Smooth muscle cell (in vitro differentiated cells): ENCODE data around the gene CHTOP. TPM values are rescaled to one million over a fixed set of nuclear protein-coding genes. Genes with fewer than 3 reads are reported as not detected.

Source experiments
- DNase-seq: peaks from one replicate; lab custom pipeline; 2025; ENCODE audit not compliant: unreplicated experiment; lab: John Stamatoyannopoulos, UW
- H2AFZ ChIP-seq: fragments of 200-600 bp; sonication (generic); 2 replicates; pipeline ENCODE4 v1.6.0; 2016; ENCODE audit warnings: antibody characterized with exemption, low read depth, mild to moderate bottlenecking
- H3F3A ChIP-seq: fragments of 200-600 bp; sonication (generic); 2 replicates; pipeline ENCODE4 v1.6.0; 2017; ENCODE audit warnings: antibody characterized with exemption, low read depth
- H3K27ac ChIP-seq: fragments of 200-600 bp; sonication (generic); 2 replicates; pipeline ENCODE4 v1.5.1; 2016; ENCODE audit warnings: low read depth, mild to moderate bottlenecking
- H3K27me3 ChIP-seq: fragments of 200-600 bp; sonication (generic); 2 replicates; pipeline ENCODE4 v1.6.1; 2016; ENCODE audit warnings: low read depth, mild to moderate bottlenecking
- H3K36me3 ChIP-seq: fragments of 200-600 bp; sonication (generic); 2 replicates; pipeline ENCODE4 v1.5.1; 2016; ENCODE audit warnings: low read depth
- H3K4me1 ChIP-seq: fragments of 200-600 bp; sonication (generic); 2 replicates; pipeline ENCODE4 v1.5.1; 2016; ENCODE audit warnings: low read depth
- H3K4me2 ChIP-seq: fragments of 200-600 bp; sonication (generic); 2 replicates; pipeline ENCODE4 v1.6.0; 2016; ENCODE audit warnings: mild to moderate bottlenecking
- H3K4me3 ChIP-seq: fragments of 200-600 bp; sonication (generic); 2 replicates; pipeline ENCODE4 v1.5.1; 2016; ENCODE audit warnings: mild to moderate bottlenecking
- H3K79me2 ChIP-seq: fragments of 200-600 bp; sonication (generic); 2 replicates; pipeline ENCODE4 v1.6.0; 2016; ENCODE audit warnings: low read depth, mild to moderate bottlenecking
- H3K9ac ChIP-seq: fragments of 200-600 bp; sonication (generic); 2 replicates; pipeline ENCODE4 v1.6.0; 2016; ENCODE audit warnings: low read depth
- H3K9me3 ChIP-seq: fragments of 200-600 bp; sonication (generic); replicated peaks from 2 replicates; pipeline ENCODE4 v1.5.1; 2016; ENCODE audit warnings: low read depth
- H4K20me1 ChIP-seq: fragments of 200-600 bp; sonication (generic); 2 replicates; pipeline ENCODE4 v1.6.0; 2016; ENCODE audit warnings: low read depth
- CTCF ChIP-seq: fragments of 200-600 bp; sonication (generic); IDR thresholded peaks from 2 replicates; pipeline ENCODE4 v1.5.1; 2017; ENCODE audit warnings: borderline replicate concordance, mild to moderate bottlenecking, antibody characterized with exemption; ENCODE audit not compliant: insufficient read depth, poor library complexity, severe bottlenecking
- WGBS: methylation state at CpG from one replicate; pipeline ENCODE4 v1.1.7; 2016; ENCODE audit warnings: low lambda C conversion rate; 5-methylcytosine and 5-hydroxymethylcytosine counted together
- polyA plus RNA-seq: library from polyadenylated mRNA; unstranded; fragments of >200 nt; fragmentation: Nextera tagmentation; extraction: Ambion mirVana; gene quantifications from 2 replicates; pipeline ENCODE4 v1.2.1, GENCODE V29; 2016
- total RNA-seq: library from RNA; depleted of rRNA; stranded (reverse); fragments of >200 nt; gene quantifications from 2 replicates; pipeline ENCODE4 v1.2.3, GENCODE V29; 2014

Gene CHTOP
- total and polyA plus RNA-seq, 2 experiments from 2014 or later, result 47.8 to 50.2 TPM

- no peaks in the 10 kb centered on the region for H3K27me3 ChIP-seq
- H3K4me1 ChIP-seq, result peaks cover 28% of the 10 kb centered on the region
- peaks cover 9% of the 10 kb centered on the region for H3K79me2 ChIP-seq
- H3K4me3 ChIP-seq, result no peak overlapping the region
- H4K20me1 ChIP-seq, result no peaks in the 10 kb centered on the region
- no peaks in the 10 kb centered on the region for H3K36me3 ChIP-seq
- H3K9me3 ChIP-seq, result no peaks in the 10 kb centered on the region
- H3K9ac ChIP-seq, result no peak overlapping the region
- H3K27ac ChIP-seq, result no peak overlapping the region
- DNase-seq, result no peak
- no peak overlapping the region for H3K4me2 ChIP-seq
- no peak for TF ChIP-seq CTCF
- peaks cover 16% of the 10 kb centered on the region for H3F3A ChIP-seq
- 92% methylated on average over 8 of the region's 11 CpGs for WGBS
- H2AFZ ChIP-seq, result no peak overlapping the region
These were observed 27.7 kb upstream of the CHTOP start for GRCh38 chr1:153606194-153606593.

GRCh38 chr1:153607381-153607780 is 26.5 kb upstream of the CHTOP start:
- no peak overlapping the region for H3K4me2 ChIP-seq
- no peak for DNase-seq
- WGBS, result 94% methylated on average over 8 of the region's 8 CpGs
- no peaks in the 10 kb centered on the region for H4K20me1 ChIP-seq
- H3K9me3 ChIP-seq, result no peaks in the 10 kb centered on the region
- no peak overlapping the region for H3K4me3 ChIP-seq
- H3K9ac ChIP-seq, result no peak overlapping the region
- peaks cover 21% of the 10 kb centered on the region for H3K79me2 ChIP-seq
- H3K27me3 ChIP-seq, result no peaks in the 10 kb centered on the region
- peak overlapping the region; percentile 93 for H3K27ac ChIP-seq
- no peak overlapping the region for H2AFZ ChIP-seq
- H3K36me3 ChIP-seq, result no peaks in the 10 kb centered on the region
- peaks cover 38% of the 10 kb centered on the region for H3K4me1 ChIP-seq
- no peak for TF ChIP-seq CTCF
- peaks cover 16% of the 10 kb centered on the region for H3F3A ChIP-seq

GRCh38 chr1:153608089-153608682 is 25.7 kb upstream of the CHTOP start:
- Histone ChIP-seq H3K4me2 (peak overlapping the region; percentile 99), H3K4me3 (peak overlapping the region; percentile 24), H2AFZ (no peak overlapping the region), H3K27ac (peak overlapping the region; percentile 93), H3F3A (peaks cover 16% of the 10 kb centered on the region), H3K4me1 (peaks cover 46% of the 10 kb centered on the region), H4K20me1 (no peaks in the 10 kb centered on the region), H3K9ac (peak overlapping the region; percentile 81), H3K79me2 (peaks cover 29% of the 10 kb centered on the region), H3K9me3 (no peaks in the 10 kb centered on the region), H3K36me3 (no peaks in the 10 kb centered on the region), H3K27me3 (no peaks in the 10 kb centered on the region)
- no peak for DNase-seq
- 71% methylated on average over 7 of the region's 7 CpGs for WGBS
- TF ChIP-seq CTCF, result no peak
